Measurements from ENCODE around the gene CFAP221. TPM values are rescaled to one million over a fixed set of nuclear protein-coding genes. Genes with fewer than 3 reads are reported as not detected.
A peak's percentile ranks its signal among the peaks of the same experiment; 100 is the strongest.

Gene CFAP221
- total RNA-seq, 2 donors from 2014 or later, result 12.2 to 21.5 TPM

DNA sequence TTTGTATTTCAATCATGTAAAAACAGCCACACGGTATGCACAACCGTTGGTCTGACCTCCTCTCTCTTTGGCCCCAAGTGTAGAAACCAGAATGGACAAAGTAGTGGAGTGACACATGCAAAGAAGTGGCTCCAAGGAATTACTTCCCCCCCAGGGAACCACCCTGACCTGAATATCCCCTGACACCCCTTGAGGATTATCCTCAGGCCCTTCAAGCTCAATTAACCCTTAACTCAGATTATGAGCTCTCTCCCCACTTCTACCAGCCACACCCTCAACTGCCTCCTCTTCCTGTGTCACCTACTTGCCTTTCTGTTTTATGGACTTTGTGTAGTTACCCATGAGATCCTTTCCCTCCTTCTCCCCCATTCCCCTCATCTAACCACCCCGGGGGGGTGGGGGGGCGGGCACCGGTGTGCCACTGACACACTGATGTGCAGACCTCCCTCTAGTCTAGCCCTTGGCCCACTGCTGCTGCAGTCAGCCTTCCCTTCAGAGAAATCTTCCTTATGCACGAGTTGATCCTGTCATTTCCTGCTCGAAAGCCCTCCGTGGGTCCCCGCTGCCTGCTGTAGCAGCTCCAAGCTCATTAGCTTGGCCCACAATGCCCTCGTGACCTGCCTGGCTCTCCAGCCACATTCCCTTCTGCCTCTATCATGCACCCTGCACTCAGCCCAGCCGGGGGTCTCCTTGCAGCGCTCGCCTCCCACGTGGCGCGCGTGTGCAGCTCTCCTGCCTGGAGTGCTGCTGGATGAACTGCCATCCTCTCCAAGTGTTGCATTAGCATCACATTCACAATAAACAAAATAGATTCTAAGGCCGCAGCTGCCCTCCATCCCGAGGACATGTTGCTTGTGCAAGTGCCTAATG is 94.7 kb downstream of the CFAP221 start:
- no peaks in the 10 kb centered on the region for H3K36me3 ChIP-seq (replicated peaks in 1 of 2; ENCODE audit: insufficient read depth in 1 of 2, low read depth in 2 of 2)
- no peak for ATAC-seq
- TF ChIP-seq POLR2A (IDR thresholded peaks at IDR 0.05), result no peak
- TF ChIP-seq, protein P1, sequence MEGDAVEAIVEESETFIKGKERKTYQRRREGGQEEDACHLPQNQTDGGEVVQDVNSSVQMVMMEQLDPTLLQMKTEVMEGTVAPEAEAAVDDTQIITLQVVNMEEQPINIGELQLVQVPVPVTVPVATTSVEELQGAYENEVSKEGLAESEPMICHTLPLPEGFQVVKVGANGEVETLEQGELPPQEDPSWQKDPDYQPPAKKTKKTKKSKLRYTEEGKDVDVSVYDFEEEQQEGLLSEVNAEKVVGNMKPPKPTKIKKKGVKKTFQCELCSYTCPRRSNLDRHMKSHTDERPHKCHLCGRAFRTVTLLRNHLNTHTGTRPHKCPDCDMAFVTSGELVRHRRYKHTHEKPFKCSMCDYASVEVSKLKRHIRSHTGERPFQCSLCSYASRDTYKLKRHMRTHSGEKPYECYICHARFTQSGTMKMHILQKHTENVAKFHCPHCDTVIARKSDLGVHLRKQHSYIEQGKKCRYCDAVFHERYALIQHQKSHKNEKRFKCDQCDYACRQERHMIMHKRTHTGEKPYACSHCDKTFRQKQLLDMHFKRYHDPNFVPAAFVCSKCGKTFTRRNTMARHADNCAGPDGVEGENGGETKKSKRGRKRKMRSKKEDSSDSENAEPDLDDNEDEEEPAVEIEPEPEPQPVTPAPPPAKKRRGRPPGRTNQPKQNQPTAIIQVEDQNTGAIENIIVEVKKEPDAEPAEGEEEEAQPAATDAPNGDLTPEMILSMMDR (IDR thresholded peaks at IDR 0.05), result no peak
- intact Hi-C loops (cut with DNase I), result no loop called here
- H3K4me1 ChIP-seq, result no peaks in the 10 kb centered on the region
- no peak overlapping the region for H3K27ac ChIP-seq
- WGBS, 2 donors, result 53 to 55% methylated on average over 19 of the region's 19 CpGs
- H3K9me3 ChIP-seq, result no peaks in the 10 kb centered on the region
- peak in 2 of 4 donors; percentile 22 to 27 for DNase-seq
- H3K27me3 ChIP-seq, result no peaks in the 10 kb centered on the region
- no peak overlapping the region for H3K4me3 ChIP-seq

DNA sequence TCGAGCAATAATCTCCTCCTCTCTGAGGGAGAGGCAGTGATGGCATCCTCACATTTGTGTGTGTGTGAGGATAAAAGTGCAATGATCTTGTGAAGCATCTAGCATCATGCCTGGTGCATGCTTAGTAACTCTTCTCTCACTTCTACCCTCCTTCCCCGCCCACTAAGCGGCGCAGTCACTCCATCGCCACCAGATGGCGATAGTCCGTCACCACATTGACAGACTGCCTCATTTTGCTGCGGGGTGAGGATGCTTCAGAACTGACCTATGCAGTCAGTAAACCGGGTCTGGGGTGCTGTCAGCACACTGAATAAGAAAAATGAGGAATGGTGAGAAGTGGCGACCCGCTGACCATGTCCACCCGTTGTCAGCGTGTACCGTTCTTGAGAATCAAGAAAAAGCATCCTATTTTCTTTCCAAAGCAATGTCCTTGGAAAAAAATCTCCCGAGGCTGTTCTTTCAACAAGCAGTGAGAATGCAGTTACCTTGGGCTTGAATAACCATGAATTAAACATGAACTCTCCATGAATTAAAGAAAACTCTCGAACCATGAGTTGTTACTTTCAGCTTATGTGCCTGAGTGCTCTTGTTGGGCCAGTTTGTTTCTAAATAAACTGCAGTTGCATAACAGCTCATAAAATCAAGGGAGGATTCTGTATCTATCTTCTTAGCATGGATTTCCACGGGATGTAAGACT is 97.5 kb downstream of the CFAP221 start:
- Histone ChIP-seq H3K27me3 (no peaks in the 10 kb centered on the region), H3K36me3 (replicated peaks in 1 of 2; ENCODE audit: insufficient read depth in 1 of 2, low read depth in 2 of 2) (no peaks in the 10 kb centered on the region), H3K9me3 (no peaks in the 10 kb centered on the region), H3K27ac (no peak overlapping the region), H3K4me3 (no peak overlapping the region), H3K4me1 (no peaks in the 10 kb centered on the region)
- 4 to 7% methylated on average over 15 to 17 of the region's 17 CpGs for WGBS, 2 donors
- TF ChIP-seq, protein P1 (IDR thresholded peaks at IDR 0.05), result peak; percentile 47 to 95 (median 82)
- no peak for TF ChIP-seq POLR2A (IDR thresholded peaks at IDR 0.05)
- DNase-seq (peak; percentile 67 to 74 (median 73)), ATAC-seq (peak; percentile 83)
- intact Hi-C loops (cut with DNase I), result no loop called here

DNA sequence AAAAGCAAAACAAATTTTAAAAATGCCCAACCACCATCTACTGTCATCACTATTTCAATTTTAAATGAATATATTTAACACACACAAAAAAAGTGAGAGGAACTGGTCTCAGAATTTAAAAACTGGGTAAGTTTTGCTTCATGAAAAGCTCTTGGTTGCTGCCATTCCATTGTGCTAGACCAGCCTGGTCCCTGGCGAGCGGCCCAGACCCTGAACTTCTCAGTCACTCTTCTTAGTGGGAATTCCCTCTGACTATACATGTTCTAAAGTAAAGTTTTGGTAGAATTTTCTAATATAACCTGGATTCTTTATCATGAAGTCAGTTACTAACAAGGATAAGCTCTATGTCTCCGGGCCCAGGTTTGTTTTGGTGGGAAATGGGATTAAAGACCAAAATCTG is 99.9 kb downstream of the CFAP221 start:
- ATAC-seq (no peak), DNase-seq (peak in 1 of 4 donors; percentile 31)
- H3K4me3 ChIP-seq, result no peak overlapping the region
- no peaks in the 10 kb centered on the region for H3K4me1 ChIP-seq
- no peaks in the 10 kb centered on the region for H3K9me3 ChIP-seq
- whole genome bisulfite sequencing, 2 donors, result 88 to 92% methylated on average over 3 of the region's 3 CpGs
- no peaks in the 10 kb centered on the region for H3K36me3 ChIP-seq (replicated peaks in 1 of 2; ENCODE audit: insufficient read depth in 1 of 2, low read depth in 2 of 2)
- H3K27me3 ChIP-seq, result no peaks in the 10 kb centered on the region
- no peak overlapping the region for H3K27ac ChIP-seq
- intact Hi-C loops (cut with DNase I), result no loop called here
- TF ChIP-seq, protein P1 (IDR thresholded peaks at IDR 0.05), result no peak
- no peak for TF ChIP-seq POLR2A (IDR thresholded peaks at IDR 0.05)

DNA sequence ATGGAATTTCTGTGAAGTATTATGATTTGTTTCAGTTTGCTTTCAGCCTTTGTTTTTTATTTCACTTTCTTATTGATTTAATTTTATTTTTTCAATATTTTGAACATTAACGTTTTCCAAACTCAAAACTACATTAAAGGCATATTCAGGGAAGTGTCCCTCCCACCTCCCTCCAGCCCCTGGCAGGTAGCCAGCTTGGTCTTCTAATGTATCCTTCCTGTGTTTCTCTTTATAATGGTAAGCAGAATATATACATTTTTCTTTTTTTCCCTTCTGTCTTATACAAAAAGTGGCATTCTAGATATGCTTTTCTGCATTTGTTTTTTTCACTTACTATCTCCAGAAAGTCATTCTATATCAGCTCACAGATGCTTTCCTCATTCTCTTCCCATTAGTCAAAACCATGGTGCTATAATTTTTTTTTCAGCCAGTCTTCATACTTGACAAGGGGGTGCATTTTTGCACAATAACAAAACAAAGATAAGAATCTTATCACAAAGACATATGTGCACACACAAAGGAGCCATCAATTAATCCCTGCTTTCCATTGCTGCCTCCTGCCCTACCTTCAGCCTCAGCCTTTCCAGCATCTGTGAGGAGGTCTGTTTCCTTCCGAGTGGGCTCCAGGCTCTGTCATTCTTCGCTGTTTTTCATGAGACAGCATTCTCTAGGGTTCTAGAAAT is 101.1 kb downstream of the CFAP221 start:
- ATAC-seq (peak; percentile 25), DNase-seq (no peak)
- intact Hi-C loops (cut with DNase I), result no loop called here
- H3K9me3 ChIP-seq, result no peaks in the 10 kb centered on the region
- H3K4me3 ChIP-seq, result no peak overlapping the region
- H3K4me1 ChIP-seq, result no peaks in the 10 kb centered on the region
- WGBS, 2 donors, result 39 to 43% methylated on average over 3 of the region's 3 CpGs
- peak overlapping the region in 2 of 4 donors; percentile 13 to 18 for H3K27ac ChIP-seq
- no peaks in the 10 kb centered on the region for H3K36me3 ChIP-seq (replicated peaks in 1 of 2; ENCODE audit: insufficient read depth in 1 of 2, low read depth in 2 of 2)
- TF ChIP-seq, protein P1 (IDR thresholded peaks at IDR 0.05), result no peak
- TF ChIP-seq POLR2A (IDR thresholded peaks at IDR 0.05), result no peak
- H3K27me3 ChIP-seq, result no peaks in the 10 kb centered on the region

Data from body of pancreas (tissue), 4 donors.